Stomach (tissue), 4 donors: Measurements from ENCODE around the gene LAMB3.

ENCODE experiments used
- EP300 ChIP-seq: sonication (generic); formaldehyde crosslinking; IDR thresholded peaks from one replicate; pipeline ENCODE4 v1.6.1; 2017; ENCODE audit warnings: antibody characterized with exemption
- POLR2A ChIP-seq, 4 donors: fragments of 450-650 bp; IDR thresholded peaks; one replicate each; pipeline ENCODE4 v1.6.1; 2016; ENCODE audit warnings: antibody characterized with exemption in 4 of 4, control low read depth in 2 of 4, mild to moderate bottlenecking in 1 of 4, moderate library complexity in 1 of 4
- POLR2AphosphoS5 ChIP-seq, 3 donors: sonication (generic); formaldehyde crosslinking; IDR thresholded peaks; one replicate each; pipeline ENCODE4 v1.6.1; 2016; ENCODE audit warnings: antibody characterized with exemption in 3 of 3
- TF ChIP-seq, protein P1 (sequence below), 7 experiments: fragments of 450-650 bp in 4 of 7; fragments of 200-600 bp in 3 of 7; sonication (generic) in 3 of 7; IDR thresholded peaks; one replicate each; pipeline ENCODE4 v1.5.1; 2016 to 2019; ENCODE audit warnings: antibody characterized with exemption in 7 of 7, control low read depth in 2 of 7, mild to moderate bottlenecking in 1 of 7

DNA sequence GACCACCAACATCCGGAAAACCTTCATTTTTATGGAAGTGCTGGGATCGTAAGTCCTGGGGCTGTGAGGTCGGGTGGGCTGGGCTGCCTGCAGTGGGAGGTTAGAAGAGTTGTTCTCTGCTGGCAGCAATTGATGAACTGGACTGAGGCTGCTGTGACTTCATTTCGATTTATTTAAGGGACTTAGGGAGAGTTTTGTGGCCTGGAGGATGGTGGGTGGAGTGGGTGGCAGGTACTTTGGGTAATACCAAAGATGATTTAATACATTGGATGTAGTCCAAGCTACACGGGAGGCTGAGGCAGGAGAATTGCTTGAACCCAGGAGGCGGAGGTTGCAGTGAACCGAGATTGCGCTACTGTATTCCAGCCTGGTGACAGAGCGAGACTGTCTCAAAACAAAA lies 57.2 kb downstream of the LAMB3 start:
- TF ChIP-seq, protein P1, sequence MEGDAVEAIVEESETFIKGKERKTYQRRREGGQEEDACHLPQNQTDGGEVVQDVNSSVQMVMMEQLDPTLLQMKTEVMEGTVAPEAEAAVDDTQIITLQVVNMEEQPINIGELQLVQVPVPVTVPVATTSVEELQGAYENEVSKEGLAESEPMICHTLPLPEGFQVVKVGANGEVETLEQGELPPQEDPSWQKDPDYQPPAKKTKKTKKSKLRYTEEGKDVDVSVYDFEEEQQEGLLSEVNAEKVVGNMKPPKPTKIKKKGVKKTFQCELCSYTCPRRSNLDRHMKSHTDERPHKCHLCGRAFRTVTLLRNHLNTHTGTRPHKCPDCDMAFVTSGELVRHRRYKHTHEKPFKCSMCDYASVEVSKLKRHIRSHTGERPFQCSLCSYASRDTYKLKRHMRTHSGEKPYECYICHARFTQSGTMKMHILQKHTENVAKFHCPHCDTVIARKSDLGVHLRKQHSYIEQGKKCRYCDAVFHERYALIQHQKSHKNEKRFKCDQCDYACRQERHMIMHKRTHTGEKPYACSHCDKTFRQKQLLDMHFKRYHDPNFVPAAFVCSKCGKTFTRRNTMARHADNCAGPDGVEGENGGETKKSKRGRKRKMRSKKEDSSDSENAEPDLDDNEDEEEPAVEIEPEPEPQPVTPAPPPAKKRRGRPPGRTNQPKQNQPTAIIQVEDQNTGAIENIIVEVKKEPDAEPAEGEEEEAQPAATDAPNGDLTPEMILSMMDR (IDR thresholded peaks at IDR 0.05): no peak
- TF ChIP-seq POLR2A (IDR thresholded peaks at IDR 0.05) (no peak), POLR2AphosphoS5 (IDR thresholded peaks at IDR 0.05) (no peak), EP300 (no peak)
